Measurements from ENCODE around the gene TSC22D3.

TSC22D3 gene

GRCh38 chrX:107758231-107758766 is 17.3 kb downstream of the TSC22D3 start:
- TF ChIP-seq CTCF (IDR thresholded peaks at IDR 0.05; ENCODE audit: low read depth, low read length), result no peak
- no peak overlapping the region for H3K4me3 ChIP-seq (ENCODE audit: low read depth, low read length)

- no peak overlapping the region for H3K4me3 ChIP-seq (ENCODE audit: low read depth, low read length)
- no peak for TF ChIP-seq CTCF (IDR thresholded peaks at IDR 0.05; ENCODE audit: low read depth, low read length)
Observed at GRCh38 chrX:107755721-107756120, 19.9 kb downstream of the TSC22D3 start.

GRCh38 chrX:107753187-107753586 is 22.4 kb downstream of the TSC22D3 start:
- no peak for TF ChIP-seq CTCF (IDR thresholded peaks at IDR 0.05; ENCODE audit: low read depth, low read length)

GRCh38 chrX:107752714-107753113 is 22.9 kb downstream of the TSC22D3 start:
- no peak overlapping the region for H3K4me3 ChIP-seq (ENCODE audit: low read depth, low read length)
- no peak for TF ChIP-seq CTCF (IDR thresholded peaks at IDR 0.05; ENCODE audit: low read depth, low read length)

More at GRCh38 chrX:107753187-107753586, 22.4 kb downstream of the TSC22D3 start:
- no peak overlapping the region for H3K4me3 ChIP-seq (ENCODE audit: low read depth, low read length)

GRCh38 chrX:107752043-107752442 is 23.5 kb downstream of the TSC22D3 start:
- no peak overlapping the region for H3K4me3 ChIP-seq (ENCODE audit: low read depth, low read length)
- TF ChIP-seq CTCF (IDR thresholded peaks at IDR 0.05; ENCODE audit: low read depth, low read length), result no peak

- no peak for TF ChIP-seq CTCF (IDR thresholded peaks at IDR 0.05; ENCODE audit: low read depth, low read length)
- H3K4me3 ChIP-seq (ENCODE audit: low read depth, low read length), result no peak overlapping the region
Observed at GRCh38 chrX:107750861-107751445, 24.6 kb downstream of the TSC22D3 start.

GRCh38 chrX:107750263-107750662 is 25.3 kb downstream of the TSC22D3 start:
- TF ChIP-seq CTCF (IDR thresholded peaks at IDR 0.05; ENCODE audit: low read depth, low read length), result no peak
- H3K4me3 ChIP-seq (ENCODE audit: low read depth, low read length), result no peak overlapping the region

Data from WI38 (cell line).